Stimulated activated effector memory CD8-positive, alpha-beta T cell treated with anti-CD3 and anti-CD28 coated beads, Interleukin-12 subunit alpha, Interleukin-12 subunit beta, amount 100 ng/mL, for 72 hours (primary cell): Measurements from ENCODE around the gene ARRDC3.

Experiments
- ATAC-seq: fragments of 150-1000 bp; cut with Tn5 transposase; 2 replicates; pipeline ENCODE4 v1.10.0; 2021
- DNase-seq, 2 donors: peaks; one replicate each; pipeline ENCODE4 v3.0.0; 2021 to 2022; ENCODE audit warnings: low spot score in 2 of 2
- H3K27ac Mint-ChIP-seq: one replicate; pipeline ENCODE4 v1.8.0; 2022; ENCODE audit warnings: mild to moderate bottlenecking, mixed read lengths
- H3K36me3 Mint-ChIP-seq: one replicate; pipeline ENCODE4 v1.8.0; 2022; ENCODE audit warnings: mild to moderate bottlenecking, mixed read lengths
- H3K4me1 Mint-ChIP-seq: one replicate; pipeline ENCODE4 v1.8.0; 2022; ENCODE audit warnings: mixed read lengths
- H3K4me3 Mint-ChIP-seq: one replicate; pipeline ENCODE4 v1.8.0; 2022; ENCODE audit warnings: mild to moderate bottlenecking, mixed read lengths
- H3K9me3 Mint-ChIP-seq: one replicate; pipeline ENCODE4 v1.8.0; 2022; ENCODE audit warnings: mixed read lengths

Gene ARRDC3

DNA sequence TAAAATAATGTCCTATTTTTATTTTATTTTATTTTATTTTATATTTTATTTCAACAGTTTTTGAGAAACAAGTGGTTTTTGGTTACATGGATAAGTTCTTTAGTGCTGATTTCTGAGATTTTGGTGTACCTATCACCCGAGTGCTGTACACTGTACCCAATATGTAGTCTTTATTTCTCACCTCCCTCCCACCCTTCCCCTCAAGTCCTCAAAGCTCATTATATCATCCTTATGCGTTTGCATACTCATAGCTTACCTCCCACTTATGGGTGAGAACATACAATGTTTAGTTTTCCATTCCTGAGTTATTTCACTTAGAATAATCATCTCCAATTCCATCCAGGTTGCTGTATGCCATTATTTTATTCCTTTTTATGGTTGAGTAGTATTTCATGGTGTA is 63.5 kb downstream of the ARRDC3 start:
- Mint-ChIP-seq H3K9me3 (no peaks in the 10 kb centered on the region), H3K4me1 (peaks cover 24% of the 10 kb centered on the region), H3K4me3 (no peak overlapping the region), H3K36me3 (peaks cover 7% of the 10 kb centered on the region), H3K27ac (no peak overlapping the region)
- DNase-seq (no peak), ATAC-seq (peak; percentile 80)

DNA sequence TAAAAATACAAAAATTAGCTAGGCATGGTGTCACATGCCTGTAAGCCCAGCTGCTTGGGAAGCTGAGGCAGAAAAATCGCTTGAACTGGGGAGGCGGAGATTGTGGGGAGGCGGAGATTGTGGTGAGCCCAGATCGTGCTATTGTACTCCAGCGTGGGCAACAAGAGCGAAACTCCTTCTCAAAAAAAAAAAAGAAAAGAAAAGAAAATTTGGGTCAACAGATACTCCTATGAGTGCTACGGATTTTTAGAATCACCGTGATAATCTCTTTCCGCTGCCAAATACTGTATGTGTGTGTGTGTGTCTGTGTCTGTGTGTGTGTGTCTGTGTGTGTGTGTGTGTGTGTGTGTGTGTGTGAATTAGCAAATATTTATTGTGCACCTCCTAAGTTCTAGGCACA is 64.4 kb downstream of the ARRDC3 start:
- H3K9me3 Mint-ChIP-seq, result no peaks in the 10 kb centered on the region
- no peak for DNase-seq

More for the DNA sequence above, 64.4 kb downstream of the ARRDC3 start:
- ATAC-seq, result peak; percentile 58
- Mint-ChIP-seq H3K4me1 (peaks cover 33% of the 10 kb centered on the region), H3K36me3 (peaks cover 17% of the 10 kb centered on the region), H3K27ac (peak overlapping the region; percentile 86), H3K4me3 (peak overlapping the region; percentile 26)
